Smooth muscle cell of the pulmonary artery (primary cell): ENCODE measurements around the gene C1QTNF4. TPM values are rescaled to one million over a fixed set of nuclear protein-coding genes. Genes with fewer than 3 reads are reported as not detected.

Source experiments
- total RNA-seq: library from RNA; depleted of rRNA; stranded (reverse); fragments of >200 nt; gene quantifications from 2 replicates; pipeline ENCODE4 v1.2.3, GENCODE V29; 2014

Gene C1QTNF4
- 0.07 and 0.17 TPM in 2 replicates for total RNA-seq

DNA sequence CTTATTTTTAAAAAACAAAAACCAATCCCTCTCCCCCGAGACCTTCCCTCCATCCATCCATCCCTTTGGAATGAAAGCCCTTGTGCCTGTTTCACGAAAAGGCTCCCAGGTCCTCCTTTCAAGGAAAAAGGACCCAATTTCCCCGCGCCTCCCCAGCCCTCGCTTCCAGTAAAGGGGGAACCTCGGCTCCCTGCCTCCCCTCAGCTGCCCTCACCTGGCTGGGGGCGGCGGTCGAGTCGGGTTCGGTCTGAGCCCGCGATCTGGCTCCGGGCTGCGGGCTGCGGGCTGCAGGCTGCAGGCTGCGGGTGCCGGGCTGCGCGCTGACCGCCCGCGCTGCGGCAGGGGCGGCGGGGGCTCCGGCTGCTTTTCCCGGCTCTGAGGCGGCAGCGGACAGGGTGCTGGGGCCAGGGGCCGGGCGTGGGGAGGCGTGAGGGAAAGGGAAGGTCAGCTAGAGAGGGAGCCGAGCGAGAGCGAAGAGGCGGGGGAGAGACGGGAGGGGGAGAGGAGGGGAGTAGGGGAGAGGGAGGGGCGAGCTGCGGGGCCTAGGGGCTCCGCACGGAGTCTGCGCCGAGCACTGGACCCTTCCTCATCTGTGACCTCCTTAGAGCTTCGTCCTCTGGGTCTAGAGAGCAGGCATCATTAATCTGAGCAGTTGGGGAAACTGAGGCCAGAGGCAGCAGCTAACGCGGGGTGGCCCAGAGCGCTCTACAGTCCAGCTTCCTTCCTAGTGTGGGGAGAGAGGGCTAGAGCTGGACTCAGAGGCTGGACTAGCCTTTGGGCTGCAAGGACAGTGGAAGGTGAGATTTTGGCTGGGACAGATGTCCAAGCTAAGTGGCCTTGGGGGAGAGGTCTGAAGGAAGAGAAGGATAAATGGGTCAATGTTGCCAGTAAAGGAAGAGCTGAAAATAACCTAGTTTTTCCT, at the start of gene C1QTNF4:
TSS of gene C1QTNF4 (minus strand) at position 478 of the 922 bp plus-strand sequence. CDS start 3,601 bp downstream, outside the sequence.

GRCh38 chr11:47642099-47642855, 48.1 kb upstream of the C1QTNF4 start, which contains the start of gene MTCH2:
MTCH2 (minus strand) TSS chr11:47642559; CDS start chr11:47642465, 94 bp downstream.

GRCh38 chr11:47586098-47586855, 7.9 kb downstream of the C1QTNF4 start, which contains the start of gene FAM180B:
FAM180B (plus strand) TSS chr11:47586678; CDS start chr11:47586769, 91 bp downstream.

DNA sequence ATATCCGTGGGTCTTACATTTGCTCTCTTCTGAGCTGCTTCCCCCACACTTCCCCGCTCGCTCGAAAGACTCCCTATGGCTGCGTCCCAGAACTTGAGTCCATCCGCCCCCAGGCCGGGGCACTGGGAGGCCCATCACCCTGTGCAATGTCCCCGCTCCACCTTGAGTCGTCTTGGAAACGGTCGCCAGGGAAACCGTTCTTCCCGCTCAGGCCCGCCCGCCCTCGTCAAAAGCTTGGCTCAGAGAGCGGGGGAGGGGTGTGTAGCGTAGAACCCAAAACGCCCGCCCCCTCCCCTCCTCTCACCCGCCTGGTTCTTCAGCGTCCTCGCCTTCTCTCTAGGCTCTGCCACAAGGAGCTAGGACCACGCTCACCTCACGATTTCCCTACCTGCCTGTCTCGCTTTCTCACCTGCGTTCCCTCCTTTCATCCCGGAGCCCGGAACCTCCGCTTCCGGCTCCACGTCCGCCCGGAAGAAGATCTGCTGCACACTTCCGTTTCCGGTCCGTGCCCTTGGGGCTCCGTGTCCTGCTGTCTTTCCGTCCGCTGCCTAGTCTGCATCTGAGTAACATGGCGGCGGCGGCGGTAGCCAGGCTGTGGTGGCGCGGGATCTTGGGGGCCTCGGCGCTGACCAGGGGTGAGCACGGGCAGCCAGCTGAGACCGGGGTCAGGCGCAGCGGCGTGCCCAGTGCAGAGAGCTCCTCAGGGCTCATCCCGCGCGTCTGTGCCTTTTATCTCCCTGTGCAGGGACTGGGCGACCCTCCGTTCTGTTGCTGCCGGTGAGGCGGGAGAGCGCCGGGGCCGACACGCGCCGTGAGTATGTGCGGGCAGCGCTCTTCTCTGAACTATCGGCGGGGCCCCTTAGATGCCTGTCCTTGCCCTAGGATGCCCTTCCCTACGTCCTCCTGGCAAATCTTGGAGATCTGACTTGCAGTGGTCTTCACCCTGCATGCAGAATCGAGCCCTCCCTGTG, 15.4 kb downstream of the C1QTNF4 start, which contains the start of the genes KBTBD4 and NDUFS3:
TSS of gene KBTBD4 (minus strand) at position 447 of the 971 bp plus-strand sequence. CDS start at position 428, 19 bp downstream.
TSS of gene NDUFS3 (plus strand) at position 551 of the 971 bp plus-strand sequence. CDS start at position 569, 18 bp downstream.

DNA sequence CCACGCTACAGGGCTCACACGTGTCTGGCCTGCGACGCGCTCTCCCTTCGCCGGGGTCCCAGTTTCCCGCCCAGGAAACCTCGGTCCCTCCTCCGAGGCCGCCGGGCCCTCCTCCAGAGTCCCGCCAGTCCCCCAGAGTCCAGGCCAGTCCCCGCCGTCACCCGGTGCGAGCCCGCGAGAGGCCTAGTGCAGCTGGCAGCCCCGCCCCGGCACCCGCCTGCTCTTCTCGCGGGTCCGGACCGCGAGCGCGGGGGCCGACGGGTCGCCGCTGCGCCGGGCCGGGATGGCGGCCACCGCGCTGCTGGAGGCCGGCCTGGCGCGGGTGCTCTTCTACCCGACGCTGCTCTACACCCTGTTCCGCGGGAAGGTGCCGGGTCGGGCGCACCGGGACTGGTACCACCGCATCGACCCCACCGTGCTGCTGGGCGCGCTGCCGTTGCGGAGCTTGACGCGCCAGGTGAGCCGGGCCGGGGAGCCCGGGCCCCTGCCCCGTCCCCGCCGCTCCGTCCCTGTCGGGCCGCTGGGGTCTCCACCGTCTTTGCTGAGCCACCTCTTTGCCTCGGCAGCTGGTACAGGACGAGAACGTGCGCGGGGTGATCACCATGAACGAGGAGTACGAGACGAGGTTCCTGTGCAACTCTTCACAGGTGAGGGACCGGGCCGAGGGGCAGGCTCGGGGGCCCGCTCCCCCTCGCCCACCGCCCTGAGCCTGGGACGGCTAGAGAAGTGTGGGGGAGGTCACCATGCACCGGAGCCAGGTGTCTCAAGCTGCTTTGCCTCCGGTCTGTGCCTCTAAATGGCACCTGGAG, 28.7 kb downstream of the C1QTNF4 start, which contains the start of gene PTPMT1:
TSS of gene PTPMT1 (plus strand) at position 260 of the 809 bp plus-strand sequence. CDS start at position 284, 24 bp downstream.

DNA sequence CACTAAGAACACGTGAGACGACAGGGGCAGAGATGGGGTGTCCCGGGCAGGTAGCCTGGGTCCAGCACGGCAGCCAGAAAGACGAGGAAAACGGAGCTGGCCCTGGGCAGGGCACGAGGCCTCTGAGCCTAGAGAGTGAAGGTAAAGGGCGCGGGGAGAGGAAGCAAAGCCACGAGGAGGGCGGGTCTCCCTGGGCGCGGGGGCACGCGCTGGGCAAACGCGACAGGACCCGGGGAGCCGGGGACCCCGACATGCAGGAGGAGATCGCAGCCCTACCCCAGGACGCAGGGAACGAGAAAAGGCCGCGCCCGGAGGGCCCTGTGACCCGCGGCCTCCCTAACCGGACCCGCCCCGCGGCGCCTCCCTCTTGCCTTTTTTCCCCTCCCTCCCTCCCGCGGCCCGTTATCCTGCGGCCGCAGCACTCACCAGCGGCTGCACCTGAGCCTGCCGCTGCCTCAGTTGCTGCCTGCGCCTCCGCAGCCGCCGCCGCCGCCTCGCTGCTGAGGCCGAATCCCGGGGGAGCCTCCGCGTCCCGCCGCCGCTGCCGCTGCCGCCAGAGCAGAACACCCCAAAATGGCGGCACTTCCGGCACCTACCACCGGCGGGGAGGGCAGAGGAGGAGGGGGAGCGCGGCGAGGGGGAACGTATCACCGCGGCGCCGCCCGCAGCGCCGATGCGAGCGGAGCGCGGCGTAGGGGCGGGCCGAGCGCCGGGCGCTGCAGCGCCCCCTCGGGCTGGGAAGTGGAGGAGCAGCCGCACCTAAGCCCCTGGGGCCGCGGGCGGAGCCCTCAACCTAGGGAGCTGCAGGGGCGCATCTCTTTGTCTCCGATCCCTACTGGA, 41.4 kb downstream of the C1QTNF4 start, which contains the start of gene CELF1:
TSS of gene CELF1 (minus strand) at position 567 of the 840 bp plus-strand sequence. CDS start 53,609 bp downstream, outside the sequence.

Other genes starting within 250 kb of the C1QTNF4 start
- not detected in 2 replicates for gene MYBPC3, start 241.7 kb downstream of the C1QTNF4 start, total RNA-seq
- gene SPI1, start 215.9 kb downstream of the C1QTNF4 start, total RNA-seq: not detected in 2 replicates
- 106 and 128 TPM in 2 replicates for gene SLC39A13, start 185.8 kb downstream of the C1QTNF4 start, total RNA-seq
- 86.9 and 104 TPM in 2 replicates for gene PSMC3, start 168.0 kb downstream of the C1QTNF4 start, total RNA-seq
- 0.07 and 0.40 TPM in 2 replicates for gene RAPSN, start 145.3 kb downstream of the C1QTNF4 start, total RNA-seq
- gene CELF1, start 41.3 kb downstream of the C1QTNF4 start, total RNA-seq: 95.1 and 97.9 TPM in 2 replicates
- gene PTPMT1, start 28.8 kb downstream of the C1QTNF4 start, total RNA-seq: 52.7 and 62.2 TPM in 2 replicates
- 18.4 and 21.8 TPM in 2 replicates for gene KBTBD4, start 15.4 kb downstream of the C1QTNF4 start, total RNA-seq
- gene NDUFS3, start 15.3 kb downstream of the C1QTNF4 start, total RNA-seq: 37.5 and 41.7 TPM in 2 replicates
- gene FAM180B, start 7.7 kb downstream of the C1QTNF4 start, total RNA-seq: not detected in 2 replicates
- 63.1 and 79.9 TPM in 2 replicates for gene MTCH2, start 48.1 kb upstream of the C1QTNF4 start, total RNA-seq
- gene AGBL2, start 121.0 kb upstream of the C1QTNF4 start, total RNA-seq: 1.1 and 1.8 TPM in 2 replicates
- gene FNBP4, start 172.9 kb upstream of the C1QTNF4 start, total RNA-seq: 39.7 and 54.6 TPM in 2 replicates